HEK293T (cell line): ENCODE data around the gene PPP3R1.

ENCODE experiments used
- ELF4 ChIP-seq: fragments of 450-650 bp; IDR thresholded peaks from 2 replicates; pipeline ENCODE4 v1.6.1; 2017; ENCODE audit warnings: antibody characterized with exemption
- L3MBTL2 ChIP-seq: fragments of 450-650 bp; conservative IDR thresholded peaks from 2 replicates; pipeline ENCODE4 v1.6.1; 2016; ENCODE audit warnings: mild to moderate bottlenecking
- NFRKB ChIP-seq: fragments of 450-650 bp; IDR thresholded peaks from 2 replicates; pipeline ENCODE4 v1.6.1; 2016; ENCODE audit warnings: mild to moderate bottlenecking, moderate library complexity
- SP1 ChIP-seq: fragments of 450-650 bp; IDR thresholded peaks from 2 replicates; pipeline ENCODE4 v1.6.1; 2017
- ZNF384 ChIP-seq: fragments of 450-650 bp; IDR thresholded peaks from 2 replicates; pipeline ENCODE4 v1.6.1; 2016

- TF ChIP-seq L3MBTL2: no peak
- peak; percentile 30; the same call in 1 of the 2 replicates for TF ChIP-seq ZNF384
- TF ChIP-seq ELF4: no peak
- TF ChIP-seq NFRKB: no peak
- no peak for TF ChIP-seq SP1
These were observed 11.3 kb upstream of the PPP3R1 start for GRCh38 chr2:68263632-68264031.
